Stimulated activated CD4-positive, alpha-beta T cell treated with anti-CD3 and anti-CD28 coated beads, Interleukin-1b, Interleukin-23, amount 100 ng/mL, for 4 hours (primary cell): ENCODE results near the gene ARHGAP31.

Experiments
- DNase-seq, 2 donors: peaks; one replicate each; pipeline ENCODE4 v3.0.0-alpha.2; 2020; ENCODE audit warnings: low read depth in 2 of 2

The ARHGAP31 gene

GRCh38 chr3:119436977-119437376, 142.8 kb downstream of the ARHGAP31 start:
- no peak for DNase-seq

DNA sequence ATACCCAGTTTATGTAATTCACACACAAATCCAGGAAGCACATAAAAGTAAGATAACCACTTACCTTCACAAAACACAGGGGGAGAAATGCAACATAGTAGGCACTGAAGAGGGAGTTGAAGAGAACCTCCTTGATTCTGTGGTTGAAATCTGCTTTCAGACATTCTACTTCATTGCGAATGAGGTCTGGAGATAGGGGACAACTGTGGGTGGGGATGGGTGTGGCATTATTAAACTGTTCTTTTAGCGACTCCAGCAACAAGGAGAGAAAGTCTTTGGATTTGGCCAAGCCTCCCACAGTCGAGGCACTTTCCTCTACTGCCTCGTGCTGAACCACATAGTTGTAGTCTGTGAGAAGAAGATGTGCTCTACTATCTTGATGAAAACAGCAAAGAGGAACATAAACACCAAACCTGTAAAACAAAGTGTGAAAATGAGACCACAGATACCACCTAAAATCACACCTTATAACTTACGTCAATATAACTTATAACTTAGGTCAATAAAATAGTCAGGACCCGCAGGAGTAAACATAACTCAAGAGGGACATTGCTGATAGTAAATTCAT, 143.6 kb downstream of the ARHGAP31 start:
- DNase-seq, result no peak

DNA sequence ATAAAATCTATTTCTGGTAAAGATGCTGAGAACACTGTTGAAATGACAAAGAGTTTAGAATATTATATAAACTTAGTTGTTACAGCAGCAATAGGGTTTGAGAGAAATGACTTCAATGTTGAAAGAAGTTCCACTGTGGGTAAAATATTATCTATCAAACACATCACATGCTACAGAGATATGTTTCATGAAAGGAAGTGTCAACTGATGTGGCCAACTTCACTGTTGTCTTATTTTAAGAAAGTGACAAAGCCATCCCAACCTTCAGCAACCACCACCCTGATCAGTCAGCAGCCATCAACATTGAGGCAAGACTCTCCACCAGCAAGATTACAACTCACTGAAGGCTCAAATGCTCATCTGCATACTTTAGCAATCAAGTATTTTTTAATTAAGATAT, 149.0 kb downstream of the ARHGAP31 start:
- DNase-seq, result no peak

DNA sequence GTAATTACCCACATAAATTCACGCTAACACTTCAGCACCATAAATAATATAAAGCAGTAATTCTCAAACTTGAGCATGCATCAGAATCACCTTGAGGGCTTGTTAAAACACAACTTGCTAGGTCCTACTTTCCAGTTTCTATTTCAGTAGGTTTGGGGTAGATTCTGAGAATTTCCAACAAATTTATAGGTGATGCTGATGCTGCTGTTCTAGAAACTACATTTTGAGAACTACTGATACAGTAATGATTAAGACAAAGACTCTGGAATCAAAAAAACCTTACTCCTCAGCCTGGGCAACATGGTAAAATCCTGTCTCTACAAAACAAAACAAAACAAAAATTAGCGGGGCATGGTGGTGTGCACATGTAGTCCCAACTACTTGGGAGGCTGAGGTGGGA, 150.4 kb downstream of the ARHGAP31 start:
- DNase-seq, result no peak

- DNase-seq, result no peak
These were observed 159.6 kb downstream of the ARHGAP31 start for GRCh38 chr3:119453822-119454221.

DNA sequence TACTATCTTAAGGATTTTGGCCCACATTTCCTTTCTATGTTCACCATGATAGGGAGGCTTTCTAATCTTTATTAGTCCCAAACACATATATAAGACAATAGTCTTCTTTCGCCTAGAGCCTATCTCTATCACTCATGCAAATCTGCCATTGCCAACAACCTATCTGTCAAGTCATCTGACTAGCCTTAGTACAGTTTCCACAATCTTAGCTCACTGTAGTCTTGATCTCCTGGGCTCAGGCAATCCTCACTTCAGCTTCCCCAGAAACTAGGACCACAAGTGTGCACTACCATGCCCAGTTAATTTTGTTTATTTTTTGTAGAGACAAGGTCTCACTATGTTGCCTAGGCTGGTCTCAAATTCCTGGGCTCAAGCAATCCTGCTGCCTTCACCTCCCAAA, 162.3 kb downstream of the ARHGAP31 start:
- DNase-seq, result no peak

DNA sequence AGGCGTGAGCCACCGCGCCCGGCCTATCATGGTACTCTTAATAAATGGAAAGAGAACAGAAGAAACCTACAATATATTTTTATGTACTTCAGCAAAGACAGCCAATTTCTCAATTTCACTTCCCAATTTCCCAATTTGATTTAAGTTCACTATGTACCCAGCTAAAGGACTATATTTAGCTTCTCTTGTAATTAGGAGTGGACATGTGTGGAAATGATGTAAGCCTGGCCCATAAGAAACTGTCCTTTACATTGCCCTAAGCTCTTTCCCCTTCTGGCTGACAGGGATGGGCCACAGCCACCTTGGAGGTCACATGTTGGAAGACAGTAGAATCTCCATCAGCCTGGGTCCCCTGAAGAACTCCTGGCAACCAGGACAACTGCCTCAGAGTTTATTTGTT, 163.1 kb downstream of the ARHGAP31 start:
- DNase-seq, result no peak

GRCh38 chr3:119463171-119464169, 169.3 kb downstream of the ARHGAP31 start, which contains the start of gene TMEM39A:
TMEM39A (minus strand) TSS chr3:119463615; CDS start chr3:119462074, 1,541 bp downstream.
- peak; percentile 97 to 98 for DNase-seq

GRCh38 chr3:119468041-119468440, 173.9 kb downstream of the ARHGAP31 start:
- no peak for DNase-seq

GRCh38 chr3:119469418-119470189, 175.4 kb downstream of the ARHGAP31 start:
- no peak for DNase-seq
